Measurements from ENCODE around the gene INPP5K.

Gene INPP5K

DNA sequence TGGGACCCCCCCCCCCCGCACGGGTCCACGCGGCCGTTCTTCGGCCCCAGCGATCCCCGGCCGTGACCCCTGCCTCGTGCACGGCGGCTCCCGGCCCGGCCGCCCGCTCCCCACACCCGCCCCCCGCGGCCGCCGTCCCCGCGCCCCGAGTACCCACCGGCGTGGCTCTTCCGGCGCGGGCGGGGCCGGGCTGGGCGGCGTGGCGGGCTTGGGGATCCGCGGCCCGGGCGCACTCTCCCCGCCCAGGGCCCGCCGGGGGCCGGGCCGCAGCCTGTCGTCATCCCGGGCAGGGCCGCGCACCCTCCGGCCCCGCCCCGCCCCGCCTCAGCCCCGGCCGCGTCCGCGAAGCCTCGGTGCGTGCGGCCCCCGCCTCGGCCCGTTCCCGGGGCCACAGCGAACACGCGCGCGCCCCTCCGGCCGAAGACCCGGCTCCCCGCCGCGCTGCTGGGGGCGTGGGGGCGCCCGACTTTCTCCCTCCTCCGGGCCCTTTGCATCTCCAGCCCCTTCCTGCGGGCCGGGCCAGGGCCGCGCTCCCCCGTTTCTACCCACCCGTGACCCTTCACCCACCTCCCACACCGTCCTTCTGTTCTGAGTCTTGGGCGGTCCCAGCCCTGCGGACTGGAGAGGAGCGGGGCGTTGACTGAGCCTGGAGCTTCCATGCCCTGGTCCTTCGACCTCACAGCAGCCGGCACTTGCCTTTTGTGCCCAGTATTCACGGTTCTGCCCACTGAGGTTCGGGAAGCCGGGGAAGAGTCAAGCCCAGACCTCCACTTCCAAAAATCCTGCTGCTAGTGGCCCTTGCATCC is 24.8 kb downstream of the INPP5K start (continued):
- TF ChIP-seq, protein P1, sequence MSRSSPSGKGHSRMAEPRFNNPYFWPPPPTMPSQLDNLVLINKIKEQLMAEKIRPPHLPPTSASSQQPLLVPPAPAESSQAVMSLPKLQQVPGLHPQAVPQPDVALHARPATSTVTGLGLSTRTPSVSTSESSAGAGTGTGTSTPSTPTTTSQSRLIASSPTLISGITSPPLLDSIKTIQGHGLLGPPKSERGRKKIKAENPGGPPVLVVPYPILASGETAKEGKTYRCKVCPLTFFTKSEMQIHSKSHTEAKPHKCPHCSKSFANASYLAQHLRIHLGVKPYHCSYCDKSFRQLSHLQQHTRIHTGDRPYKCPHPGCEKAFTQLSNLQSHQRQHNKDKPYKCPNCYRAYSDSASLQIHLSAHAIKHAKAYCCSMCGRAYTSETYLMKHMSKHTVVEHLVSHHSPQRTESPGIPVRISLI (tag by site-specific recombination; IDR thresholded peaks at IDR 0.05), result no peak
- TF ChIP-seq ZBTB7A (tag by site-specific recombination; IDR thresholded peaks at IDR 0.05; ENCODE audit: low read depth) (no peak), KLF8 (tag by site-specific recombination; IDR thresholded peaks at IDR 0.05) (peak; percentile 19; the same call in 1 of the 2 replicates), ZNF214 (tag by site-specific recombination; IDR thresholded peaks at IDR 0.05; ENCODE audit: borderline replicate concordance) (no peak), ZNF394 (tag by site-specific recombination; IDR thresholded peaks at IDR 0.05; ENCODE audit: borderline replicate concordance) (no peak), ZNF658 (tag by site-specific recombination; IDR thresholded peaks at IDR 0.05) (no peak), HOXD13 (CRISPR knock-in tag; IDR thresholded peaks at IDR 0.05; ENCODE audit: borderline replicate concordance) (no peak), GLIS2 (tag by site-specific recombination; IDR thresholded peaks at IDR 0.05) (0 out of 2 replicates have a peak, but pooled peaks have one; percentile 15), IKZF3 (tag by site-specific recombination; IDR thresholded peaks at IDR 0.05) (no peak), ZNF654 (tag by site-specific recombination; IDR thresholded peaks at IDR 0.05; ENCODE audit: low read depth) (no peak), ZNF596 (tag by site-specific recombination; IDR thresholded peaks at IDR 0.05) (no peak), ZFHX2 (tag by site-specific recombination; conservative IDR thresholded peaks at IDR 0.05) (peak; percentile 88), ZBTB21 (tag by site-specific recombination; IDR thresholded peaks at IDR 0.05) (no peak), ZNF529 (tag by site-specific recombination; IDR thresholded peaks at IDR 0.05; ENCODE audit: insufficient replicate concordance) (no peak), ZNF433 (tag by site-specific recombination; IDR thresholded peaks at IDR 0.05; ENCODE audit: low read depth) (no peak), ZNF239 (tag by site-specific recombination; IDR thresholded peaks at IDR 0.05) (no peak), ZNF211 (tag by site-specific recombination; IDR thresholded peaks at IDR 0.05; ENCODE audit: low read depth) (no peak), ZFP3 (tag by site-specific recombination; IDR thresholded peaks at IDR 0.05; ENCODE audit: low read depth) (no peak), ZNF747 (tag by site-specific recombination; IDR thresholded peaks at IDR 0.05) (no peak), ZNF202 (tag by site-specific recombination; IDR thresholded peaks at IDR 0.05; ENCODE audit: borderline replicate concordance) (no peak), SP3 (tag by site-specific recombination; IDR thresholded peaks at IDR 0.05) (peak; percentile 14; the same call in 1 of the 2 replicates), ZNF707 (tag by site-specific recombination; IDR thresholded peaks at IDR 0.05) (no peak), GLIS1 (tag by site-specific recombination; IDR thresholded peaks at IDR 0.05) (0 out of 2 replicates have a peak, but pooled peaks have one; percentile 10), ZBTB8A (tag by site-specific recombination; IDR thresholded peaks at IDR 0.05) (peak; percentile 61), ZNF391 (tag by site-specific recombination; IDR thresholded peaks at IDR 0.05; ENCODE audit: borderline replicate concordance, low read depth) (no peak), ZNF174 (tag by site-specific recombination; IDR thresholded peaks at IDR 0.05) (no peak), FEZF1 (tag by site-specific recombination; IDR thresholded peaks at IDR 0.05) (no peak), ZNF677 (tag by site-specific recombination; IDR thresholded peaks at IDR 0.05) (no peak), ZNF223 (tag by site-specific recombination; IDR thresholded peaks at IDR 0.05) (no peak)
- TF ChIP-seq, protein P2, sequence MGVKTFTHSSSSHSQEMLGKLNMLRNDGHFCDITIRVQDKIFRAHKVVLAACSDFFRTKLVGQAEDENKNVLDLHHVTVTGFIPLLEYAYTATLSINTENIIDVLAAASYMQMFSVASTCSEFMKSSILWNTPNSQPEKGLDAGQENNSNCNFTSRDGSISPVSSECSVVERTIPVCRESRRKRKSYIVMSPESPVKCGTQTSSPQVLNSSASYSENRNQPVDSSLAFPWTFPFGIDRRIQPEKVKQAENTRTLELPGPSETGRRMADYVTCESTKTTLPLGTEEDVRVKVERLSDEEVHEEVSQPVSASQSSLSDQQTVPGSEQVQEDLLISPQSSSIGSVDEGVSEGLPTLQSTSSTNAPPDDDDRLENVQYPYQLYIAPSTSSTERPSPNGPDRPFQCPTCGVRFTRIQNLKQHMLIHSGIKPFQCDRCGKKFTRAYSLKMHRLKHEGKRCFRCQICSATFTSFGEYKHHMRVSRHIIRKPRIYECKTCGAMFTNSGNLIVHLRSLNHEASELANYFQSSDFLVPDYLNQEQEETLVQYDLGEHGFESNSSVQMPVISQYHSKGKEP (tag by site-specific recombination; IDR thresholded peaks at IDR 0.05), result no peak
- TF ChIP-seq, protein P3, sequence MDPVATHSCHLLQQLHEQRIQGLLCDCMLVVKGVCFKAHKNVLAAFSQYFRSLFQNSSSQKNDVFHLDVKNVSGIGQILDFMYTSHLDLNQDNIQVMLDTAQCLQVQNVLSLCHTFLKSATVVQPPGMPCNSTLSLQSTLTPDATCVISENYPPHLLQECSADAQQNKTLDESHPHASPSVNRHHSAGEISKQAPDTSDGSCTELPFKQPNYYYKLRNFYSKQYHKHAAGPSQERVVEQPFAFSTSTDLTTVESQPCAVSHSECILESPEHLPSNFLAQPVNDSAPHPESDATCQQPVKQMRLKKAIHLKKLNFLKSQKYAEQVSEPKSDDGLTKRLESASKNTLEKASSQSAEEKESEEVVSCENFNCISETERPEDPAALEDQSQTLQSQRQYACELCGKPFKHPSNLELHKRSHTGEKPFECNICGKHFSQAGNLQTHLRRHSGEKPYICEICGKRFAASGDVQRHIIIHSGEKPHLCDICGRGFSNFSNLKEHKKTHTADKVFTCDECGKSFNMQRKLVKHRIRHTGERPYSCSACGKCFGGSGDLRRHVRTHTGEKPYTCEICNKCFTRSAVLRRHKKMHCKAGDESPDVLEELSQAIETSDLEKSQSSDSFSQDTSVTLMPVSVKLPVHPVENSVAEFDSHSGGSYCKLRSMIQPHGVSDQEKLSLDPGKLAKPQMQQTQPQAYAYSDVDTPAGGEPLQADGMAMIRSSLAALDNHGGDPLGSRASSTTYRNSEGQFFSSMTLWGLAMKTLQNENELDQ (tag by site-specific recombination; IDR thresholded peaks at IDR 0.05; ENCODE audit: low read depth), result no peak
- TF ChIP-seq, protein P4, sequence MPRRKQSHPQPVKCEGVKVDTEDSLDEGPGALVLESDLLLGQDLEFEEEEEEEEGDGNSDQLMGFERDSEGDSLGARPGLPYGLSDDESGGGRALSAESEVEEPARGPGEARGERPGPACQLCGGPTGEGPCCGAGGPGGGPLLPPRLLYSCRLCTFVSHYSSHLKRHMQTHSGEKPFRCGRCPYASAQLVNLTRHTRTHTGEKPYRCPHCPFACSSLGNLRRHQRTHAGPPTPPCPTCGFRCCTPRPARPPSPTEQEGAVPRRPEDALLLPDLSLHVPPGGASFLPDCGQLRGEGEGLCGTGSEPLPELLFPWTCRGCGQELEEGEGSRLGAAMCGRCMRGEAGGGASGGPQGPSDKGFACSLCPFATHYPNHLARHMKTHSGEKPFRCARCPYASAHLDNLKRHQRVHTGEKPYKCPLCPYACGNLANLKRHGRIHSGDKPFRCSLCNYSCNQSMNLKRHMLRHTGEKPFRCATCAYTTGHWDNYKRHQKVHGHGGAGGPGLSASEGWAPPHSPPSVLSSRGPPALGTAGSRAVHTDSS (tag by site-specific recombination; IDR thresholded peaks at IDR 0.05), result no peak
- TF ChIP-seq, protein P5, sequence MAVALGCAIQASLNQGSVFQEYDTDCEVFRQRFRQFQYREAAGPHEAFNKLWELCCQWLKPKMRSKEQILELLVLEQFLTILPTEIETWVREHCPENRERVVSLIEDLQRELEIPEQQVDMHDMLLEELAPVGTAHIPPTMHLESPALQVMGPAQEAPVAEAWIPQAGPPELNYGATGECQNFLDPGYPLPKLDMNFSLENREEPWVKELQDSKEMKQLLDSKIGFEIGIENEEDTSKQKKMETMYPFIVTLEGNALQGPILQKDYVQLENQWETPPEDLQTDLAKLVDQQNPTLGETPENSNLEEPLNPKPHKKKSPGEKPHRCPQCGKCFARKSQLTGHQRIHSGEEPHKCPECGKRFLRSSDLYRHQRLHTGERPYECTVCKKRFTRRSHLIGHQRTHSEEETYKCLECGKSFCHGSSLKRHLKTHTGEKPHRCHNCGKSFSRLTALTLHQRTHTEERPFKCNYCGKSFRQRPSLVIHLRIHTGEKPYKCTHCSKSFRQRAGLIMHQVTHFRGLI (tag by site-specific recombination; IDR thresholded peaks at IDR 0.05), result no peak

All from HEK293 (cell line).